Measurements from ENCODE around the gene SLC26A8.

DNA sequence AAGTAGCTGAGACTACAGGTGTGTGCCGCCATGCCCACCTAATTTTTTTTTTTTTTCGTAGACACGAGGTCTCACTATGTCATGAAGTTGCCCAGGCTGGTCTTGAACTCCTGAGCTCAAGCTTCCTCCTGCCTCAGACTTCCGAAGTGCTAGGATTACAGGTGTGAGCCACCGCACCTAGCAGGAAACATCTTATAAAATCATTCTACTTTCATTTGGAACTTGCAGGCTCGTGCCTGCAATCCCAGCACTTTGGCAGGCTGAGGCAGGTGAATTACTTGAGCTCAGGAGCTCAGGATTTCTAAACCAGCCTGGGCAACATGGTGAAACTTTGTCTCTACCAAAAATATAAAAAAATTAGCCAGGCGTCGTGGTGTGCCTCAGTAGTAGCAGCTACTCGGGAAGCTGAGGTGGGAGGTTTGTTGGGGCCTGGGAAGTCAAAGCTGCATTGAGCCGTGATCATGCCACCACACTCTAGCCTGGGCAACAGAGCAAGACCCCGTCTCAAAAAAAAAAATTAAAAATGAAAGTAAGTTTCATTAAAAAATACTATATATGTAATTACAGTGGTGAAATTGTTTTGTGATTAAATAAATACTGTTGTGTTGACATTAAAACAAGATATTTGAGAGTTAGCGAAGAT is 18.3 kb upstream of the SLC26A8 start:
- TF ChIP-seq, protein P1, sequence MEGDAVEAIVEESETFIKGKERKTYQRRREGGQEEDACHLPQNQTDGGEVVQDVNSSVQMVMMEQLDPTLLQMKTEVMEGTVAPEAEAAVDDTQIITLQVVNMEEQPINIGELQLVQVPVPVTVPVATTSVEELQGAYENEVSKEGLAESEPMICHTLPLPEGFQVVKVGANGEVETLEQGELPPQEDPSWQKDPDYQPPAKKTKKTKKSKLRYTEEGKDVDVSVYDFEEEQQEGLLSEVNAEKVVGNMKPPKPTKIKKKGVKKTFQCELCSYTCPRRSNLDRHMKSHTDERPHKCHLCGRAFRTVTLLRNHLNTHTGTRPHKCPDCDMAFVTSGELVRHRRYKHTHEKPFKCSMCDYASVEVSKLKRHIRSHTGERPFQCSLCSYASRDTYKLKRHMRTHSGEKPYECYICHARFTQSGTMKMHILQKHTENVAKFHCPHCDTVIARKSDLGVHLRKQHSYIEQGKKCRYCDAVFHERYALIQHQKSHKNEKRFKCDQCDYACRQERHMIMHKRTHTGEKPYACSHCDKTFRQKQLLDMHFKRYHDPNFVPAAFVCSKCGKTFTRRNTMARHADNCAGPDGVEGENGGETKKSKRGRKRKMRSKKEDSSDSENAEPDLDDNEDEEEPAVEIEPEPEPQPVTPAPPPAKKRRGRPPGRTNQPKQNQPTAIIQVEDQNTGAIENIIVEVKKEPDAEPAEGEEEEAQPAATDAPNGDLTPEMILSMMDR (IDR thresholded peaks at IDR 0.05) = no peak
- no peak for TF ChIP-seq POLR2A (IDR thresholded peaks at IDR 0.05)
